GM19397 (cell line): ENCODE measurements around the gene ODF2L.

Experiments
- ATAC-seq: cut with Tn5 transposase; IDR thresholded peaks from one replicate; pipeline ENCODE4 v1.9.1; 2021; ENCODE audit warnings: mild to moderate bottlenecking, moderate library complexity; ENCODE audit not compliant: unreplicated experiment

Gene ODF2L

DNA sequence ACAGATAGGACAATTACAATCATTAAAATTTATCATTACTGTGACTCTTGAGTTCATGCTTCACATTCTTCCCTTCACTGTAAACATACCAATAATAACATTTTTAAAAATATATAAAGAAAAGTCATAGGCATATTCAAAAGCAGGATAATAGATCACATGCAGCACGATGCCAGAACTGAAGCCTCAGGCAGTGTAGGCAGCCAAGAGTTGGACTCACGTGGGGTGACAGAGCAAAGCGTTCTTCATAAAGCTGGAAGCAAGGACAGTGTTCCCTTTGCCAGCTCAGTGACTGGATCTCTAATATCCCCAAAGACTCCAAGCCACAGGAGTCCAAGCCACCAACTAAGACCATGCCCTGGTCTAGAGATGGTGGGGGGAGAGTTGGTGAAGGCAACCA lies 77.7 kb downstream of the ODF2L start:
- no peak for ATAC-seq

DNA sequence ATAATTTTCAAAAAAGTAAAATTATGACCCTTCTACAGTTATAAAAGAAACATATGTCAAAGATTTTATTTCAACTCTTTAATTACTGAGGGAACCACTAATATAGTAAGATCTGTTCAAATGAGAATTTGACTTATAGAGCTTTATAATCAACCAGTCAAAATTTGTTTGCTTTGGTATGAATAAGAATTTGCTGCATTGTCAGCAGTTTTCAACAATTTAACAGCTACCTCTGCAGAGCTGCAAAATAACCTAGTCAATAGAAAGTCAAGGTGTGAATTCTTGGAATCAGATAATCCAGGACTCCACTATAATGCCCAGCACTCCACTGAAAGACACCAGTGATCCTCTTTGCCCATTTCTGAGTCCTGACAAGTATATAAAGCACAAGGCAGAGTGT lies 78.2 kb downstream of the ODF2L start:
- ATAC-seq, result no peak

DNA sequence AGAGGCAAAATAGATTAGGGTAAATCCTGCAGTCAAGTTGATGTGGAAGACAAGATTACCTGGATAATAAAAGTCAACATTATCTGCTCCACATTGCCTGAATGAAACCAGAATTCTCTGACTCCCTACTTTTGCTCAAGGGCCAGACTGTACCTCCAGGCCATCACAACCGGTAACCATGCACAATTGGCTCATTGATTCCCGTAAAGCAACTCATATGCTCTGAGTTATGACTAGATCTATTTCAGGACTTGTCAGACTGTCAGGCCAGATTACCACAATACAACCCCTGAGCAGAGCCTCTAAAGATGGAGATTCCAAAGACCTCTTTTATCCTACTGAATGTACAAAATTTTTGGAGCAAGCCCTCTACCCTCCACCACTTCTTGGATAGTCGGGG lies 90.4 kb downstream of the ODF2L start:
- no peak for ATAC-seq

DNA sequence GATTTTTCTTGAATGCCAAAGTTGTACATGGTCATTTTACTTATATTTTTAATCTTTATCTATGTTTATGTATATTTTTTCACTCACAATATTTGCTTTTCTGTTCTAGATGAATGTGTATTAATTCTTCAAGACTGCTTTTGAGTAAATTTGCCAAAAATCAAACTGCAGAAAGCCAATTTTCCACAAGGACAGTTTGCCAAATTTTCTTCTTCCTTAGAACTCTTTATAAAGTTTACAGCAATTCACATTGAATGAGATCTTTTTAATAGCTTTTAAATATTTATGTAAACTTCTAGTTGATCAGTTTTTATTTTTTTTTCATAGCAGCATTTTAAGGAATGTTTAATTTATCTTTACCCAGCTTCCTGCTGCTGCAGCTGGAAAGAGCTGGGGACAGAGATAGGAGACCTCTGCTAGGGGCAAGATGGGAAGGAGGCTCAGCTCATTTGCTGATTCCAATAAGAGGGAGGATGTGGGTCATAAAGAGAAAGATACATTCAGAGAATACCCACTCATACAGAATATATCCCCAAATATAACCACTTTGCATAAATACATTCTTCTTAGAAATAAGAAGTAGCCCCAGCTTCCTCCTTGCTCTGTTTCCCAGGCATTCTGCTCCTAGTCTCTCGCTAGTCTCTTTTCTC lies 93.0 kb downstream of the ODF2L start:
- ATAC-seq, result no peak
